HepG2 (cell line): ENCODE data around the gene TMOD3. TPM values are rescaled to one million over a fixed set of nuclear protein-coding genes. Genes with fewer than 3 reads are reported as not detected.

ENCODE experiments used
- ATAC-seq: fragments of 200-7000 bp; cut with Tn5 transposase; 3 replicates; pipeline ENCODE4 v1.9.1; 2020; ENCODE audit warnings: mild to moderate bottlenecking, moderate library complexity
- BruUV-seq: library from RNA; stranded (reverse); fragments of 400-500 nt; replicated peaks from 2 replicates; lab custom pipeline; 2021; lab: Mats Ljungman, UMichigan
- CTCF ChIA-PET: fragments of 300-600 bp; formaldehyde crosslinking; extraction: SDS; loops from one replicate; lab custom pipeline; 2021; ENCODE audit warnings: low total read pairs, inconsistent platforms, low intra/inter-chr PET ratio; lab: Yijun Ruan, JAX
- POLR2A ChIA-PET: fragments of 350-600 bp; sonication (Branson Sonifier 250); formaldehyde crosslinking; loops from one replicate; lab custom pipeline; 2020; ENCODE audit warnings: antibody characterized with exemption, inconsistent platforms; lab: Yijun Ruan, JAX
- DNase-seq: peaks from one replicate; pipeline ENCODE4 v3.0.0-alpha.2; 2015; ENCODE audit warnings: low spot score
- FAIRE-seq: peaks from 3 replicates; lab custom pipeline; 2011; peaks lifted over from hg19 to GRCh38; lab: Jason Lieb, UNC
- H2AFZ ChIP-seq: one replicate; pipeline ENCODE4 v1.6.1; 2011; ENCODE audit warnings: low read length, inconsistent platforms
- H3K27ac ChIP-seq: fragments of 300-600 bp; 3 replicates; pipeline ENCODE4 v1.8.0; 2011; ENCODE audit warnings: mixed run types, mild to moderate bottlenecking, mixed read lengths, low read length, inconsistent platforms; ENCODE audit not compliant: insufficient read depth; ENCODE audit errors: extremely low read length
- H3K27me3 ChIP-seq, 2 experiments: fragments of 200-600 bp in 1 of 2; 2 replicates in 1 of 2; 3 replicates in 1 of 2; pipeline versions ENCODE4 v1.6.0 to v1.8.0; 2011; ENCODE audit warnings: low read length in 2 of 2, mild to moderate bottlenecking in 2 of 2, moderate library complexity in 2 of 2, inconsistent platforms in 1 of 2; ENCODE audit not compliant: insufficient read depth in 2 of 2, control insufficient read depth in 1 of 2
- H3K36me3 ChIP-seq, 2 experiments: fragments of 200-600 bp in 1 of 2; replicated peaks in 1 of 2; 2 replicates in 1 of 2; 3 replicates in 1 of 2; pipeline versions ENCODE4 v1.5.1 to v1.8.0; 2011; ENCODE audit warnings: low read length in 2 of 2, inconsistent platforms in 1 of 2; ENCODE audit not compliant: insufficient read depth in 2 of 2, control insufficient read depth in 1 of 2
- H3K4me1 ChIP-seq: 2 replicates; pipeline ENCODE4 v1.5.1; 2012; ENCODE audit warnings: low read length, inconsistent platforms; ENCODE audit not compliant: insufficient read depth
- H3K4me2 ChIP-seq: 2 replicates; pipeline ENCODE4 v1.6.0; 2011; ENCODE audit warnings: low read depth, low read length, inconsistent platforms
- H3K4me3 ChIP-seq, 3 experiments: fragments of 200-600 bp in 1 of 3; sonication (generic), shearing (Covaris generic) in 1 of 3; replicated peaks in 1 of 3; 2 replicates each; pipeline ENCODE4 v1.5.1; 2011 to 2016; ENCODE audit warnings: low read length in 3 of 3, inconsistent platforms in 2 of 3, low read depth in 2 of 3, mild to moderate bottlenecking in 2 of 3, control low read depth in 1 of 3, mixed read lengths in 1 of 3; ENCODE audit not compliant: insufficient read depth in 1 of 3
- H3K79me2 ChIP-seq: one replicate; pipeline ENCODE4 v1.6.1; 2011; ENCODE audit warnings: low read length, inconsistent platforms; ENCODE audit not compliant: insufficient read depth
- H3K9ac ChIP-seq: 2 replicates; pipeline ENCODE4 v1.6.0; 2011; ENCODE audit warnings: mild to moderate bottlenecking, low read depth, low read length, inconsistent platforms; ENCODE audit not compliant: insufficient read depth
- H3K9me3 ChIP-seq: 2 replicates; pipeline ENCODE4 v1.5.1; 2012; ENCODE audit warnings: mild to moderate bottlenecking, low read length
- H4K20me1 ChIP-seq: 2 replicates; pipeline ENCODE4 v1.6.0; 2011; ENCODE audit warnings: inconsistent platforms, mild to moderate bottlenecking, low read length, moderate library complexity; ENCODE audit not compliant: insufficient read depth
- CAMTA2 ChIP-seq: sonication (generic); formaldehyde crosslinking; IDR thresholded peaks from 2 replicates; pipeline ENCODE4 v1.4.0; 2020; ENCODE audit warnings: mild to moderate bottlenecking, missing genetic modification reagents, borderline replicate concordance
- HNF4G ChIP-seq, 2 experiments: sonication (generic) in 1 of 2; formaldehyde crosslinking in 1 of 2; IDR thresholded peaks; 2 replicates each; pipeline versions ENCODE4 v1.4.0 to v1.6.1; 2011 to 2020; ENCODE audit warnings: borderline replicate concordance in 2 of 2, low read depth in 2 of 2, mild to moderate bottlenecking in 2 of 2, low read length in 1 of 2, missing genetic modification reagents in 1 of 2, moderate library complexity in 1 of 2
- HOXA5 ChIP-seq: sonication (generic); formaldehyde crosslinking; IDR thresholded peaks from 2 replicates; pipeline ENCODE4 v1.4.0; 2020; ENCODE audit warnings: missing genetic modification reagents
- NONO ChIP-seq, 2 experiments: fragments of 450-650 bp in 1 of 2; sonication (generic) in 1 of 2; formaldehyde crosslinking in 1 of 2; IDR thresholded peaks in 1 of 2; conservative IDR thresholded peaks in 1 of 2; 2 replicates each; pipeline versions ENCODE4 v1.6.1 to v1.8.0; 2017 to 2022; ENCODE audit warnings: mild to moderate bottlenecking in 1 of 2, missing genetic modification reagents in 1 of 2, moderate library complexity in 1 of 2
- PHF8 ChIP-seq: sonication (generic); formaldehyde crosslinking; IDR thresholded peaks from 2 replicates; pipeline ENCODE4 v1.5.0; 2020; ENCODE audit warnings: missing genetic modification reagents
- RFX5 ChIP-seq: IDR thresholded peaks from 2 replicates; pipeline ENCODE4 v1.6.1; 2011; ENCODE audit warnings: low read depth, low read length, improper control_type of control experiment
- RXRA ChIP-seq: sonication (generic); formaldehyde crosslinking; IDR thresholded peaks from 2 replicates; pipeline ENCODE4 v1.5.1; 2020; ENCODE audit warnings: missing genetic modification reagents
- SOX6 ChIP-seq, 2 experiments: fragments of 450-650 bp in 1 of 2; sonication (generic) in 1 of 2; formaldehyde crosslinking in 1 of 2; IDR thresholded peaks; 2 replicates each; pipeline versions ENCODE4 v1.4.0 to v1.6.1; 2017 to 2020; ENCODE audit warnings: antibody characterized with exemption in 1 of 2, mild to moderate bottlenecking in 1 of 2, missing genetic modification reagents in 1 of 2
- THAP11 ChIP-seq: IDR thresholded peaks from 2 replicates; pipeline ENCODE4 v1.6.1; 2016; ENCODE audit warnings: missing biosample characterization, missing genetic modification reagents
- ZFP90 ChIP-seq: sonication (generic); formaldehyde crosslinking; IDR thresholded peaks from 2 replicates; pipeline ENCODE4 v1.8.0; 2022; ENCODE audit warnings: missing genetic modification reagents, mild to moderate bottlenecking, inconsistent platforms, borderline replicate concordance
- ZNF207 ChIP-seq: fragments of 450-650 bp; IDR thresholded peaks from 2 replicates; pipeline ENCODE4 v1.6.1; 2016; ENCODE audit warnings: antibody characterized with exemption, borderline replicate concordance
- ZNF7 ChIP-seq: IDR thresholded peaks from 2 replicates; pipeline ENCODE4 v1.6.1; 2016; ENCODE audit warnings: missing biosample characterization, missing genetic modification reagents
- WGBS: methylation state at CpG from one replicate; pipeline ENCODE4 v1.1.6; 2017; ENCODE audit warnings: low lambda C conversion rate; 5-methylcytosine and 5-hydroxymethylcytosine counted together
- in situ Hi-C: cut with HindIII; loops from 2 replicates; pipeline ENCODE4 v1.10.0; 2017; ENCODE audit warnings: low pct_unique_long_range_greater_than_20kb; ENCODE audit not compliant: extremely low pct_ligation_motif_present
- intact Hi-C: fragments of 100-400 bp; cut with micrococcal nuclease; formaldehyde crosslinking; loops from one replicate; pipeline ENCODE4 v1.10.0; 2022; ENCODE audit not compliant: unreplicated experiment
- polyA plus RNA-seq, 8 experiments: library from polyadenylated mRNA; depleted of rRNA in 3 of 8; stranded (reverse) in 7 of 8; unstranded in 1 of 8; fragments of >200 nt; fragmentation: Illumina TruSeq in 4 of 8; extraction: Trizol in 4 of 8; gene quantifications; 2 replicates each; pipeline versions ENCODE4 v1.2.1 to v1.2.3, GENCODE V29; 2011 to 2016; ENCODE audit warnings: low read depth in 4 of 8, missing spikeins in 1 of 8, mixed read lengths in 1 of 8; ENCODE audit not compliant: insufficient read depth in 1 of 8
- total RNA-seq, 5 experiments: library from RNA; depleted of rRNA; stranded (reverse); fragments of >200 nt; fragmentation: Illumina TruSeq; extraction: Trizol; gene quantifications; 2 replicates each; pipeline ENCODE4 v1.2.3, GENCODE V29; 2016; ENCODE audit warnings: low read depth in 1 of 5
- TF ChIP-seq, protein P1 (sequence below), 2 experiments: sonication (generic) in 1 of 2; formaldehyde crosslinking in 1 of 2; IDR thresholded peaks; 2 replicates each; pipeline versions ENCODE4 v1.4.0 to v1.6.1; 2016 to 2020; ENCODE audit warnings: borderline replicate concordance in 1 of 2, low read depth in 1 of 2, mild to moderate bottlenecking in 1 of 2, missing genetic modification reagents in 1 of 2
- TF ChIP-seq, protein P2 (sequence below): sonication (generic); IDR thresholded peaks from 2 replicates; pipeline ENCODE4 v1.6.1; 2016; ENCODE audit warnings: low read depth, borderline replicate concordance
- TF ChIP-seq, protein P3 (sequence below): sonication (generic); formaldehyde crosslinking; IDR thresholded peaks from 2 replicates; pipeline ENCODE4 v1.4.0; 2020; ENCODE audit warnings: missing genetic modification reagents

The TMOD3 gene
- total and polyA plus RNA-seq, 2 of the 13 experiments (the other 11 are each of a cell fraction or from before 2014, with no cell fraction given), result 5.1 to 23.2 TPM

DNA sequence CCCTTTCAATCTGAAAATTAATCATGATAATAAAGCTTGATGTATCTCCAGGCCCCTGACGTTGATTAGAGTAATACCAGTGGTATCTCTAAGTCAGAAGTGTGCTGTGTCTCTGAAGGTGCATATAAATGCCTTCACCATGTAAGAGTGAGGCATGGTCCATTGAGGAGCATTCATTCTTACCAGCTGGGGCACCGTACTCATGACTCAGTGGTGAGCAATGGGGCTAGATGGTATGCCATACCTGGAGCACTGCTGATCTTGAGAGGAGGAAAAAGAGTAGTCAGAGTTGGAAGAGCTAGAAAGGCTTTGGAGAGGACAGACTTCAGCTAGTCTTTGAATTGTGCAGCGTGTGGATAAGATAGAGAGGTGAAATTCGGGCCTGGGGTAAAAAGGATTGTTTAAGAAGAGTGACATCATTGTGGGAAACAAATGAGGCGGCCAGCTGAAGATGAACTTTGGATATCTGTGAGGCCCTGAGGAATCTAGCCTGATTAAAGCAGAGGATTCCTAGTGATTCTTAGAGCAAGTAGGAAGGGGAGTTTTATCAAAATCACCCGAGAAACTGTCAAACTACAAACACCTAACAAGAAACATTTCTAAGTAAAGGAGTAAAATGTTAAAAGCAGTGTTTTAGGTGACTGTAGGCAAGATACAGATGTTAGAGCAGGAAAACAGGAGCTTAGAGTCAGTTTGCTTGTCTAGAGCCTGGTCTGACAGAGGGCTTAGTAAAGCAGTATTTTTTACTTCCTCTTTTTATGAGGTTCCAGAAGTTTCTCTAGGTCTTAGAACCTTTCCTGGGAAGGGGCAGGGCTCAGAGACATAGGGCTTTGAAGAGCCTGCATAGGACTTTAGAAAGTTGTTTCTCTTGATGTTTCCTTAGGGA lies 13.6 kb downstream of the TMOD3 start:
- Histone ChIP-seq H3K27ac (peak overlapping the region; percentile 78), H3K4me1 (peaks cover 56% of the 10 kb centered on the region), H3K79me2 (peaks cover 94% of the 10 kb centered on the region), H4K20me1 (peaks cover 8% of the 10 kb centered on the region; the same call in 1 of the 2 replicates), H3K4me2 (peak overlapping the region; percentile 78), H2AFZ (no peak overlapping the region), H3K9ac (peak overlapping the region; percentile 63), H3K27me3 (no peaks in the 10 kb centered on the region), H3K36me3 (no peaks in the 10 kb centered on the region), H3K9me3 (no peaks in the 10 kb centered on the region), H3K4me3 (peak overlapping the region; percentile 4 to 45 (median 36); a peak in 2 of 6 replicates)
- CTCF ChIA-PET, result no interaction called here
- peak; percentile 65 for FAIRE-seq
- POLR2A ChIA-PET, result interaction anchor here (0.9 kb wide), 1 partner anchor 13 kb away, joined by 3 read pairs; no protein-coding TSS in a partner anchor
- ATAC-seq, result peak; percentile 91
- intact Hi-C loops (no loop called here), in situ Hi-C loops (no loop called here)
- DNase-seq, result peak; percentile 71
- WGBS, result 15% methylated on average over 6 of the region's 6 CpGs
- BruUV-seq, result TSS peak; percentile 57
- no peak for TF ChIP-seq NONO (IDR thresholded peaks at IDR 0.05)
- TF ChIP-seq NONO (CRISPR knock-in tag; conservative IDR thresholded peaks at IDR 0.05), result no peak
- no peak for TF ChIP-seq ZNF7 (CRISPR knock-in tag)
- 0 out of 2 replicates have a peak, but pooled peaks have one; percentile 8 for TF ChIP-seq THAP11 (CRISPR knock-in tag)
- 0 out of 2 replicates have a peak, but pooled peaks have one; percentile 9 for TF ChIP-seq HNF4G (IDR thresholded peaks at IDR 0.05; ENCODE audit: borderline replicate concordance, low read depth, low read length)
- no peak for TF ChIP-seq HNF4G (CRISPR knock-in tag; IDR thresholded peaks at IDR 0.05; ENCODE audit: borderline replicate concordance, low read depth)
- no peak for TF ChIP-seq SOX6 (IDR thresholded peaks at IDR 0.05)
- TF ChIP-seq SOX6 (CRISPR knock-in tag; IDR thresholded peaks at IDR 0.05), result peak; percentile 49
- TF ChIP-seq HOXA5 (CRISPR knock-in tag), result no peak
- no peak for TF ChIP-seq CAMTA2 (CRISPR knock-in tag)
- no peak for TF ChIP-seq PHF8
- TF ChIP-seq ZFP90 (CRISPR knock-in tag), result no peak
- TF ChIP-seq, protein P1, sequence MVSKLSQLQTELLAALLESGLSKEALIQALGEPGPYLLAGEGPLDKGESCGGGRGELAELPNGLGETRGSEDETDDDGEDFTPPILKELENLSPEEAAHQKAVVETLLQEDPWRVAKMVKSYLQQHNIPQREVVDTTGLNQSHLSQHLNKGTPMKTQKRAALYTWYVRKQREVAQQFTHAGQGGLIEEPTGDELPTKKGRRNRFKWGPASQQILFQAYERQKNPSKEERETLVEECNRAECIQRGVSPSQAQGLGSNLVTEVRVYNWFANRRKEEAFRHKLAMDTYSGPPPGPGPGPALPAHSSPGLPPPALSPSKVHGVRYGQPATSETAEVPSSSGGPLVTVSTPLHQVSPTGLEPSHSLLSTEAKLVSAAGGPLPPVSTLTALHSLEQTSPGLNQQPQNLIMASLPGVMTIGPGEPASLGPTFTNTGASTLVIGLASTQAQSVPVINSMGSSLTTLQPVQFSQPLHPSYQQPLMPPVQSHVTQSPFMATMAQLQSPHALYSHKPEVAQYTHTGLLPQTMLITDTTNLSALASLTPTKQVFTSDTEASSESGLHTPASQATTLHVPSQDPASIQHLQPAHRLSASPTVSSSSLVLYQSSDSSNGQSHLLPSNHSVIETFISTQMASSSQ (IDR thresholded peaks at IDR 0.05; ENCODE audit: low read depth), result no peak
- TF ChIP-seq, protein P1 (CRISPR knock-in tag; IDR thresholded peaks at IDR 0.05; ENCODE audit: borderline replicate concordance), result no peak
- no peak for TF ChIP-seq RFX5
- TF ChIP-seq, protein P2, sequence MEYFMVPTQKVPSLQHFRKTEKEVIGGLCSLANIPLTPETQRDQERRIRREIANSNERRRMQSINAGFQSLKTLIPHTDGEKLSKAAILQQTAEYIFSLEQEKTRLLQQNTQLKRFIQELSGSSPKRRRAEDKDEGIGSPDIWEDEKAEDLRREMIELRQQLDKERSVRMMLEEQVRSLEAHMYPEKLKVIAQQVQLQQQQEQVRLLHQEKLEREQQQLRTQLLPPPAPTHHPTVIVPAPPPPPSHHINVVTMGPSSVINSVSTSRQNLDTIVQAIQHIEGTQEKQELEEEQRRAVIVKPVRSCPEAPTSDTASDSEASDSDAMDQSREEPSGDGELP, result peak; percentile 50; the same call in 1 of the 2 replicates
- no peak for TF ChIP-seq ZNF207
- no peak for TF ChIP-seq RXRA (CRISPR knock-in tag)
- TF ChIP-seq, protein P3, sequence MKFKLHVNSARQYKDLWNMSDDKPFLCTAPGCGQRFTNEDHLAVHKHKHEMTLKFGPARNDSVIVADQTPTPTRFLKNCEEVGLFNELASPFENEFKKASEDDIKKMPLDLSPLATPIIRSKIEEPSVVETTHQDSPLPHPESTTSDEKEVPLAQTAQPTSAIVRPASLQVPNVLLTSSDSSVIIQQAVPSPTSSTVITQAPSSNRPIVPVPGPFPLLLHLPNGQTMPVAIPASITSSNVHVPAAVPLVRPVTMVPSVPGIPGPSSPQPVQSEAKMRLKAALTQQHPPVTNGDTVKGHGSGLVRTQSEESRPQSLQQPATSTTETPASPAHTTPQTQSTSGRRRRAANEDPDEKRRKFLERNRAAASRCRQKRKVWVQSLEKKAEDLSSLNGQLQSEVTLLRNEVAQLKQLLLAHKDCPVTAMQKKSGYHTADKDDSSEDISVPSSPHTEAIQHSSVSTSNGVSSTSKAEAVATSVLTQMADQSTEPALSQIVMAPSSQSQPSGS (CRISPR knock-in tag), result peak; percentile 93
